ENCODE data around the gene MYO5A.
A peak's percentile ranks its signal among the peaks of the same experiment; 100 is the strongest.

Gene MYO5A

DNA sequence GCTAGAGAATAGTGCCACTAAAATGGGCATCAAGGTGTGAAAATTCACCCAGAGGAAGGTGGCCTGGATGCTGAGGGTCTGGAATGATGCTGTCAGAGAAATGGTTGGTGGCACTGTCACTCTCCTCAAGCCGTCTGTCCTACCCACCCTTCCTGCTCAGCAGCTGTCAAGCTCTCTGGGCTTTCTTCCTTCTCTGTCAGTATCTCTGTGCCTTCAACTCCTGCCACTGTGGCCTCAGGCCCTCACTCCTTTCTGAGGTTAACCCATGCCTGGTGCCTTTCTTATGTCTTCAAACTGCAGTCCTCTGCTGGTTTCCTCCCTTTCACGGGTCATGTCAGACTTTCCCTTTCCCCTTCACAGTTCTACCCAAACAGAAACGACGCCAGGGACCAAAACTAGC is 237.5 kb downstream of the MYO5A start:
- Histone ChIP-seq H3K79me2 (ENCODE audit: control insufficient read depth, insufficient read depth, low read length) (no peaks in the 10 kb centered on the region), H3K27me3 (ENCODE audit: insufficient read depth, low read length, poor library complexity) (no peaks in the 10 kb centered on the region), H3K4me1 (ENCODE audit: control insufficient read depth, low read depth, low read length) (no peaks in the 10 kb centered on the region), H4K8ac (ENCODE audit: low read depth, low read length) (no peak overlapping the region), H3K4ac (ENCODE audit: low read depth, low read length) (no peak overlapping the region), H3K4me3 (ENCODE audit: low read length) (no peak overlapping the region), H4K5ac (ENCODE audit: low read length) (no peak overlapping the region), H3K79me1 (ENCODE audit: low read length) (peaks cover 1% of the 10 kb centered on the region), H2AK5ac (ENCODE audit: low read length) (no peak overlapping the region), H2BK15ac (replicated peaks; ENCODE audit: low read depth) (no peak overlapping the region), H2BK5ac (ENCODE audit: low read length) (no peak overlapping the region), H3K36me3 (ENCODE audit: control insufficient read depth, insufficient read depth, low read length) (no peaks in the 10 kb centered on the region), H3K23ac (ENCODE audit: low read length) (no peak overlapping the region), H3K9ac (ENCODE audit: low read length) (no peak overlapping the region), H3K4me2 (ENCODE audit: low read length) (no peak overlapping the region), H3K18ac (ENCODE audit: low read length) (no peak overlapping the region), H2BK120ac (ENCODE audit: low read depth, low read length) (no peak overlapping the region), H3K27ac (ENCODE audit: low read depth, low read length) (no peak overlapping the region), H3K56ac (ENCODE audit: low read length) (no peak overlapping the region)
- no CpG with 5 or more reads among the region's 4 CpGs for WGBS (ENCODE audit: extremely low coverage, insufficient coverage, low lambda C conversion rate)
- DNase-seq: no peak

DNA sequence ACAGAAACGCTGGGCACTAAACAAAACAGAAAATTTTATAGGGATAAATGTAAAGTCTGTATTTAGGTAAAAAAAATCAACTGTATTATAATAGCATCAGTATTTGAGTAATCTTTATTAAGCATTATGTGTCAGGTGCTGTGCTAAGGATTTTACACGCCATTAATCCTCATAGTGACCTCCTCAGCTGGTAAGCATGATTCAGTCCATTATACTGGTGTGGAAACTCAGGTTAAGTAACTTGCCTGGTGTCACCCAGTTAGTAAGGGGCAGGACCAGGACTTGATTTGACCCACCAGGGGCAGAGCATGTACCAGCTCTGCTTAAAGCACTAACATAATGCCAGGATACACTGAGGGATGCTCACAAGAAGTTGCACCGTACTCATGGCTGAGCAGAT is 237.9 kb downstream of the MYO5A start:
- H4K8ac ChIP-seq (ENCODE audit: low read depth, low read length): no peak overlapping the region
- H2AK5ac ChIP-seq (ENCODE audit: low read length): no peak overlapping the region
- no CpG with 5 or more reads among the region's 3 CpGs for WGBS (ENCODE audit: extremely low coverage, insufficient coverage, low lambda C conversion rate)
- no peaks in the 10 kb centered on the region for H3K4me1 ChIP-seq (ENCODE audit: control insufficient read depth, low read depth, low read length)
- H2BK5ac ChIP-seq (ENCODE audit: low read length): no peak overlapping the region
- no peak overlapping the region for H3K18ac ChIP-seq (ENCODE audit: low read length)
- H2BK120ac ChIP-seq (ENCODE audit: low read depth, low read length): no peak overlapping the region
- H4K5ac ChIP-seq (ENCODE audit: low read length): no peak overlapping the region
- H3K79me1 ChIP-seq (ENCODE audit: low read length): peaks cover 1% of the 10 kb centered on the region
- H3K79me2 ChIP-seq (ENCODE audit: control insufficient read depth, insufficient read depth, low read length): no peaks in the 10 kb centered on the region
- H2BK15ac ChIP-seq (replicated peaks; ENCODE audit: low read depth): no peak overlapping the region
- no peak overlapping the region for H3K23ac ChIP-seq (ENCODE audit: low read length)
- H3K27me3 ChIP-seq (ENCODE audit: insufficient read depth, low read length, poor library complexity): no peaks in the 10 kb centered on the region
- H3K4me2 ChIP-seq (ENCODE audit: low read length): no peak overlapping the region
- no peak overlapping the region for H3K4ac ChIP-seq (ENCODE audit: low read depth, low read length)
- no peak overlapping the region for H3K9ac ChIP-seq (ENCODE audit: low read length)
- H3K4me3 ChIP-seq (ENCODE audit: low read length): no peak overlapping the region
- H3K36me3 ChIP-seq (ENCODE audit: control insufficient read depth, insufficient read depth, low read length): no peaks in the 10 kb centered on the region
- no peak overlapping the region for H3K27ac ChIP-seq (ENCODE audit: low read depth, low read length)
- no peak for DNase-seq
- no peak overlapping the region for H3K56ac ChIP-seq (ENCODE audit: low read length)

DNA sequence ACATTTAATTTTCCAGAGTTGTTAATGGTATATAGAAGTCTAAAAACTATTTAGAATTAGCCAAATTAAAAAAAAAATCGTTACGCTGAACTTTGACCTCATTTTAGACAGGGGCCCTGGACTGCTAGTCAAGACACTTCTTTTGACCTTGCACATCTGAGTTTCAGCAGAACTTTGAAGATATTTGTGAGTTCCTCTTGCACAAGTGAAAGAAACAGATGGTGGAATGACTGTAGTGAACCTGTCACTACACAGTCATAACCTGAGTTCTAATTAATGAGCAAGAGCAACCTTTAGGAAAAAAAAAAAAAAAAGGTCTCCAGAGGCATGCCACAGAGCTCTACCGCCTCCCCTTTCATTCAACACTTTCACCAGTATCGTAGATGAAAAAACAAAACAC is 238.4 kb downstream of the MYO5A start:
- Histone ChIP-seq H3K79me1 (ENCODE audit: low read length) (peaks cover 1% of the 10 kb centered on the region), H3K9ac (ENCODE audit: low read length) (no peak overlapping the region), H2BK5ac (ENCODE audit: low read length) (no peak overlapping the region), H4K8ac (ENCODE audit: low read depth, low read length) (no peak overlapping the region), H2BK120ac (ENCODE audit: low read depth, low read length) (no peak overlapping the region), H3K4ac (ENCODE audit: low read depth, low read length) (no peak overlapping the region), H3K27ac (ENCODE audit: low read depth, low read length) (no peak overlapping the region), H2AK5ac (ENCODE audit: low read length) (no peak overlapping the region), H3K27me3 (ENCODE audit: insufficient read depth, low read length, poor library complexity) (no peaks in the 10 kb centered on the region), H3K18ac (ENCODE audit: low read length) (no peak overlapping the region), H3K4me1 (ENCODE audit: control insufficient read depth, low read depth, low read length) (no peaks in the 10 kb centered on the region), H3K56ac (ENCODE audit: low read length) (no peak overlapping the region), H2BK15ac (replicated peaks; ENCODE audit: low read depth) (no peak overlapping the region), H3K36me3 (ENCODE audit: control insufficient read depth, insufficient read depth, low read length) (no peaks in the 10 kb centered on the region), H3K23ac (ENCODE audit: low read length) (no peak overlapping the region), H3K79me2 (ENCODE audit: control insufficient read depth, insufficient read depth, low read length) (no peaks in the 10 kb centered on the region), H3K4me3 (ENCODE audit: low read length) (no peak overlapping the region), H3K4me2 (ENCODE audit: low read length) (no peak overlapping the region), H4K5ac (ENCODE audit: low read length) (no peak overlapping the region)
- WGBS (ENCODE audit: extremely low coverage, insufficient coverage, low lambda C conversion rate): no CpG with 5 or more reads among the region's 4 CpGs
- DNase-seq: no peak

DNA sequence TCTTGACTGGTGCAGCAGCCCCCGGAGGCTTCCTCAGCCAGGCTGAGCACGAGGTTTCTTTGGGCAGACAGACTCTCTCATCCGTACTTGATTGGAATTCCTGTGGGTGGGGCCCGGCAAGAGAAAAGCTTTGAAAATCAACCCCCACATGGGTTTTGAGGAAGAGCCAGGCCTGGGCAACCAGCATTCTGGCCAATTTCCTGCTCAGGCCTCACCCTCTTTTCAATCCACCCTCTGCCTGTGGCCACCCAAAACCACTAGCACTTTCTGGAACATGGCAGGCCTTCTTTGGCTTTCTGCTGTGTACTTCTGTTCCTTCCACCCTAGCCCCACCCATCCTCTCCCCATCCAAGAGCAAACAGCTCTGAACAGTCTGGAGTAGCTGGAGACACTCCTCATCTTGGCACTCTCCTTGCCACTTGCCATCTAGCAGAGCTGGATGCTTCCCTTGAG is 239.0 kb downstream of the MYO5A start:
- Histone ChIP-seq H3K36me3 (ENCODE audit: control insufficient read depth, insufficient read depth, low read length) (no peaks in the 10 kb centered on the region), H3K4ac (ENCODE audit: low read depth, low read length) (no peak overlapping the region), H4K8ac (ENCODE audit: low read depth, low read length) (no peak overlapping the region), H3K4me2 (ENCODE audit: low read length) (no peak overlapping the region), H3K79me2 (ENCODE audit: control insufficient read depth, insufficient read depth, low read length) (no peaks in the 10 kb centered on the region), H3K18ac (ENCODE audit: low read length) (no peak overlapping the region), H3K23ac (ENCODE audit: low read length) (no peak overlapping the region), H3K56ac (ENCODE audit: low read length) (no peak overlapping the region), H3K27me3 (ENCODE audit: insufficient read depth, low read length, poor library complexity) (no peaks in the 10 kb centered on the region), H2BK15ac (replicated peaks; ENCODE audit: low read depth) (no peak overlapping the region), H2BK120ac (ENCODE audit: low read depth, low read length) (no peak overlapping the region), H3K4me3 (ENCODE audit: low read length) (no peak overlapping the region), H3K27ac (ENCODE audit: low read depth, low read length) (no peak overlapping the region), H2BK5ac (ENCODE audit: low read length) (no peak overlapping the region), H2AK5ac (ENCODE audit: low read length) (no peak overlapping the region), H3K79me1 (ENCODE audit: low read length) (peaks cover 1% of the 10 kb centered on the region), H3K4me1 (ENCODE audit: control insufficient read depth, low read depth, low read length) (no peaks in the 10 kb centered on the region), H3K9ac (ENCODE audit: low read length) (no peak overlapping the region), H4K5ac (ENCODE audit: low read length) (no peak overlapping the region)
- no CpG with 5 or more reads among the region's 4 CpGs for WGBS (ENCODE audit: extremely low coverage, insufficient coverage, low lambda C conversion rate)
- DNase-seq: peak; percentile 42

DNA sequence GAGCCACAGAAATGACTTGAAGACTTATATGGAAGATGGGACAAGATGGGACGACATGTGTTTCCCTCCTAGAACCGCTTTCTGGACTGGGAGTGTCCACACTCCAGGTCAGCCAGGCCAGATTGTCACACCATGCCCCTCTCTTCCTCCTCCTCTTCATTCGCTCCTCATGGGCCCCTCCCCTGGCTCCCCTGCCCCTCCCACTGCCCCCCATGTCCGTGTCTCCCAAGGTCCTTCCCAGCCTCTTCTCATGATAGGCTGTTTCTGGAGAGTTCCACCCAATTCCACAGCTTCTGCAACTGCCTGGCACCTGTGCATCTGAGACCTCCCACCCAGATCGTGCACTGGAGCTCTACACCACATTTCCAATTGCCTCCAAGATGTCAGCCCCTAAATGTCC is 239.7 kb downstream of the MYO5A start:
- no peak for DNase-seq
- Histone ChIP-seq H2BK15ac (replicated peaks; ENCODE audit: low read depth) (no peak overlapping the region), H3K79me2 (ENCODE audit: control insufficient read depth, insufficient read depth, low read length) (no peaks in the 10 kb centered on the region), H3K79me1 (ENCODE audit: low read length) (peaks cover 1% of the 10 kb centered on the region), H2AK5ac (ENCODE audit: low read length) (no peak overlapping the region), H3K9ac (ENCODE audit: low read length) (no peak overlapping the region), H2BK120ac (ENCODE audit: low read depth, low read length) (no peak overlapping the region), H3K56ac (ENCODE audit: low read length) (no peak overlapping the region), H3K4me2 (ENCODE audit: low read length) (no peak overlapping the region), H3K4ac (ENCODE audit: low read depth, low read length) (no peak overlapping the region), H3K36me3 (ENCODE audit: control insufficient read depth, insufficient read depth, low read length) (no peaks in the 10 kb centered on the region), H3K27me3 (ENCODE audit: insufficient read depth, low read length, poor library complexity) (no peaks in the 10 kb centered on the region), H3K23ac (ENCODE audit: low read length) (no peak overlapping the region), H3K18ac (ENCODE audit: low read length) (no peak overlapping the region), H4K5ac (ENCODE audit: low read length) (no peak overlapping the region), H3K4me1 (ENCODE audit: control insufficient read depth, low read depth, low read length) (no peaks in the 10 kb centered on the region), H4K8ac (ENCODE audit: low read depth, low read length) (no peak overlapping the region), H3K27ac (ENCODE audit: low read depth, low read length) (no peak overlapping the region), H2BK5ac (ENCODE audit: low read length) (no peak overlapping the region), H3K4me3 (ENCODE audit: low read length) (no peak overlapping the region)
- WGBS (ENCODE audit: extremely low coverage, insufficient coverage, low lambda C conversion rate): no CpG with 5 or more reads among the region's 5 CpGs

All from mesendoderm (in vitro differentiated cells).